ENCODE results near the gene BACH2.
"Not testable (repeated sequence)": the region's sequence is repeated elsewhere in the genome, so short reads cannot be mapped to it uniquely, and the experiment has no call there.

BACH2 gene

DNA sequence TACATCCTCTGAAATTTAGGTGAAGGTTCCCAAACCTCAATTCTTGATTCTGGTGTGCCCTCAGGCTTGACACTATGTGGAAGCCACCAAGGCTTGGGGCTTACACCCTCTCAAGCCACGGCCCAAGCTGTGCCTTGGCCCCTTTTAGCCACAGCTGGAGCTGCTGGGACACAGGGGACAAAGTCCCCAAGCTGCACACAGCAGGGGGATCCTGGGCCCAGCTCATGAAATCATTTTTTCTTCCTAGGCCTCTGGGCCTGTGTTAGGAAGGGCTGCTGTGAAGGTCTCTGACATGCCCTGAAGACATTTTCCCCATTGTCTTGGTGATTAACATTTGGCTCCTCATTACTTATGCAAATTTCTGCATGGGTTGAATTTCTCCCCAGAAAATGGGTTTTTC, 37.3 kb upstream of the BACH2 start:
- Histone ChIP-seq H3K79me1 (replicated peaks; ENCODE audit: low read length, poor library complexity, severe bottlenecking) (no peaks in the 10 kb centered on the region), H3K9me3 (ENCODE audit: control insufficient read depth, low read length) (no peaks in the 10 kb centered on the region), H3K27me3 (ENCODE audit: control insufficient read depth in 1 of 2, insufficient read depth in 1 of 2, low read length in 2 of 2) (no peaks in the 10 kb centered on the region), H3K4me3 (ENCODE audit: insufficient read depth in 1 of 2, low read depth in 1 of 2, low read length in 2 of 2) (no peak overlapping the region), H4K91ac (ENCODE audit: low read length) (no peak overlapping the region), H3K23ac (ENCODE audit: low read length in 2 of 2) (no peak overlapping the region), H3K4ac (ENCODE audit: low read depth in 1 of 2, low read length in 2 of 2) (no peak overlapping the region), H3K36me3 (ENCODE audit: control insufficient read depth in 1 of 2, insufficient read depth in 2 of 2, low read depth in 1 of 2, low read length in 2 of 2) (no peaks in the 10 kb centered on the region), H2BK5ac (ENCODE audit: low read depth, low read length, poor library complexity, severe bottlenecking) (no peak overlapping the region), H2AK5ac (ENCODE audit: low read length, severe bottlenecking) (no peak overlapping the region), H3K4me2 (ENCODE audit: low read length, poor library complexity, severe bottlenecking) (no peak overlapping the region), H2BK120ac (ENCODE audit: low read depth, low read length) (no peak overlapping the region), H3K18ac (ENCODE audit: low read depth in 1 of 2, low read length in 2 of 2) (no peak overlapping the region), H2AFZ (ENCODE audit: low read depth, low read length) (no peak overlapping the region), H3K27ac (ENCODE audit: low read length, poor library complexity, severe bottlenecking) (no peak overlapping the region), H2BK15ac (ENCODE audit: low read depth, poor library complexity, severe bottlenecking) (no peak overlapping the region), H4K8ac (ENCODE audit: low read length) (no peak overlapping the region), H3K14ac (ENCODE audit: low read length in 2 of 2) (no peak overlapping the region), H3K4me1 (ENCODE audit: control insufficient read depth, insufficient read depth, low read depth, low read length) (no peaks in the 10 kb centered on the region), H3K9ac (ENCODE audit: low read length) (no peak overlapping the region), H2BK12ac (ENCODE audit: low read length in 2 of 2) (no peak overlapping the region)
- WGBS = 33% methylated on average over 1 of the region's 1 CpG
- no peak for DNase-seq

- H3K4ac ChIP-seq (ENCODE audit: low read depth in 1 of 2, low read length in 2 of 2); H2BK5ac ChIP-seq (ENCODE audit: low read depth, low read length, poor library complexity, severe bottlenecking); H2BK12ac ChIP-seq (ENCODE audit: low read length in 2 of 2); H2AK5ac ChIP-seq (ENCODE audit: low read length, severe bottlenecking); DNase-seq; H2BK120ac ChIP-seq (ENCODE audit: low read depth, low read length); H2AFZ ChIP-seq (ENCODE audit: low read depth, low read length); H3K23ac ChIP-seq (ENCODE audit: low read length in 2 of 2); H3K9ac ChIP-seq (ENCODE audit: low read length); H2BK15ac ChIP-seq (ENCODE audit: low read depth, poor library complexity, severe bottlenecking); H4K91ac ChIP-seq (ENCODE audit: low read length); H3K79me1 ChIP-seq (replicated peaks; ENCODE audit: low read length, poor library complexity, severe bottlenecking); H3K18ac ChIP-seq (ENCODE audit: low read depth in 1 of 2, low read length in 2 of 2); H3K14ac ChIP-seq (ENCODE audit: low read length in 2 of 2); H3K36me3 ChIP-seq (ENCODE audit: control insufficient read depth in 1 of 2, insufficient read depth in 2 of 2, low read depth in 1 of 2, low read length in 2 of 2); H3K4me3 ChIP-seq (ENCODE audit: insufficient read depth in 1 of 2, low read depth in 1 of 2, low read length in 2 of 2); H3K9me3 ChIP-seq (ENCODE audit: control insufficient read depth, low read length); H3K27ac ChIP-seq (ENCODE audit: low read length, poor library complexity, severe bottlenecking); H3K27me3 ChIP-seq (ENCODE audit: control insufficient read depth in 1 of 2, insufficient read depth in 1 of 2, low read length in 2 of 2); H4K8ac ChIP-seq (ENCODE audit: low read length); H3K4me2 ChIP-seq (ENCODE audit: low read length, poor library complexity, severe bottlenecking); H3K4me1 ChIP-seq (ENCODE audit: control insufficient read depth, insufficient read depth, low read depth, low read length): not testable (repeated sequence)
- 69% methylated on average over 1 of the region's 2 CpGs for WGBS
Measured at GRCh38 chr6:90332978-90333543, 36.4 kb upstream of the BACH2 start.

DNA sequence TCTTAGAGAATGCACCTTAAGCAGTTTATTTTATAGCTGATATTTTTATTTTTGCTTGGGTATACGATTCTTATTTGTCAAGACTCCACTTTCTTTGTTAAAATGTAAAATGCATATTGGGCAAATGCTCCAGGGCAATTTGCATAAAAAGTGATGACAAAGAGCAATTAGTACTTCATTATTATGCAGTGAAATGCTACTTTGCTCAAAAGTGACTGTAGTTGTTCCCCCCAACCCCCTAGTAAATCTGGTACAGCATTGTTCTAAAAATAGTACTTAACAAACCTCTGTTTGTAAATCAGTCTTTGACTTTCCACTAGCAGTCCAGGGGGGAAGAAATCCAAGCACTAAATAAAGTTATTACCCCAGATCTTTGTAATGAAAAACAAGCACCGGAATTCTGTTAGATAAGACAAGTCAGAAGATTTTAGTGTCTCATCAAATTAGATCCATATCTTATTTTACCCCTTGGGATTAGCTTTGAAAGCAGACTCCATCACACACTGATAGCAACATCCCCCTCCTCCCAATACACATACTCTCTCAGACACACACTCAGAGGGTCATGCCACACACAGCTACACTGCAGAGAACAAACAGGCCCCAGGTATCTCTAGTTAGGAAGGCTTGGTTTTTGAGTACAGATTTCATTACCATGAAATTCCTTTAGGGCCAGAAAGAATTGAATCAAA, 32.9 kb upstream of the BACH2 start:
- Histone ChIP-seq H3K9ac (ENCODE audit: low read length) (no peak overlapping the region), H4K8ac (ENCODE audit: low read length) (no peak overlapping the region), H2BK5ac (ENCODE audit: low read depth, low read length, poor library complexity, severe bottlenecking) (no peak overlapping the region), H2BK120ac (ENCODE audit: low read depth, low read length) (no peak overlapping the region), H3K4me1 (ENCODE audit: control insufficient read depth, insufficient read depth, low read depth, low read length) (no peaks in the 10 kb centered on the region), H3K79me1 (replicated peaks; ENCODE audit: low read length, poor library complexity, severe bottlenecking) (no peaks in the 10 kb centered on the region), H3K4me2 (ENCODE audit: low read length, poor library complexity, severe bottlenecking) (no peak overlapping the region), H2AFZ (ENCODE audit: low read depth, low read length) (no peak overlapping the region), H3K27ac (ENCODE audit: low read length, poor library complexity, severe bottlenecking) (no peak overlapping the region), H2BK12ac (ENCODE audit: low read length in 2 of 2) (no peak overlapping the region), H3K36me3 (ENCODE audit: control insufficient read depth in 1 of 2, insufficient read depth in 2 of 2, low read depth in 1 of 2, low read length in 2 of 2) (no peaks in the 10 kb centered on the region), H3K4me3 (ENCODE audit: insufficient read depth in 1 of 2, low read depth in 1 of 2, low read length in 2 of 2) (no peak overlapping the region), H3K9me3 (ENCODE audit: control insufficient read depth, low read length) (no peaks in the 10 kb centered on the region), H3K14ac (ENCODE audit: low read length in 2 of 2) (no peak overlapping the region), H2AK5ac (ENCODE audit: low read length, severe bottlenecking) (no peak overlapping the region), H3K27me3 (ENCODE audit: control insufficient read depth in 1 of 2, insufficient read depth in 1 of 2, low read length in 2 of 2) (no peaks in the 10 kb centered on the region), H2BK15ac (ENCODE audit: low read depth, poor library complexity, severe bottlenecking) (no peak overlapping the region), H3K23ac (ENCODE audit: low read length in 2 of 2) (no peak overlapping the region), H3K18ac (ENCODE audit: low read depth in 1 of 2, low read length in 2 of 2) (no peak overlapping the region), H3K4ac (ENCODE audit: low read depth in 1 of 2, low read length in 2 of 2) (no peak overlapping the region), H4K91ac (ENCODE audit: low read length) (no peak overlapping the region)
- DNase-seq = no peak
- 71% methylated on average over 2 of the region's 2 CpGs for WGBS

- H3K27me3 ChIP-seq (ENCODE audit: control insufficient read depth in 1 of 2, insufficient read depth in 1 of 2, low read length in 2 of 2) = no peaks in the 10 kb centered on the region
- H3K4me3 ChIP-seq (ENCODE audit: insufficient read depth in 1 of 2, low read depth in 1 of 2, low read length in 2 of 2) = no peak overlapping the region
- no peaks in the 10 kb centered on the region for H3K79me1 ChIP-seq (replicated peaks; ENCODE audit: low read length, poor library complexity, severe bottlenecking)
- H2AFZ ChIP-seq (ENCODE audit: low read depth, low read length) = no peak overlapping the region
- no peak overlapping the region for H4K8ac ChIP-seq (ENCODE audit: low read length)
- H3K36me3 ChIP-seq (ENCODE audit: control insufficient read depth in 1 of 2, insufficient read depth in 2 of 2, low read depth in 1 of 2, low read length in 2 of 2) = no peaks in the 10 kb centered on the region
- no peak overlapping the region for H3K18ac ChIP-seq (ENCODE audit: low read depth in 1 of 2, low read length in 2 of 2)
- no peak overlapping the region for H2AK5ac ChIP-seq (ENCODE audit: low read length, severe bottlenecking)
- no peak overlapping the region for H2BK12ac ChIP-seq (ENCODE audit: low read length in 2 of 2)
- H3K27ac ChIP-seq (ENCODE audit: low read length, poor library complexity, severe bottlenecking) = no peak overlapping the region
- no peak overlapping the region for H2BK15ac ChIP-seq (ENCODE audit: low read depth, poor library complexity, severe bottlenecking)
- H3K23ac ChIP-seq (ENCODE audit: low read length in 2 of 2) = no peak overlapping the region
- no peak overlapping the region for H2BK5ac ChIP-seq (ENCODE audit: low read depth, low read length, poor library complexity, severe bottlenecking)
- no peaks in the 10 kb centered on the region for H3K9me3 ChIP-seq (ENCODE audit: control insufficient read depth, low read length)
- H3K14ac ChIP-seq (ENCODE audit: low read length in 2 of 2) = no peak overlapping the region
- no peak overlapping the region for H3K9ac ChIP-seq (ENCODE audit: low read length)
- WGBS = no CpG with 5 or more reads among the region's 1 CpG
- H4K91ac ChIP-seq (ENCODE audit: low read length) = no peak overlapping the region
- DNase-seq = peak; percentile 16
- H2BK120ac ChIP-seq (ENCODE audit: low read depth, low read length) = no peak overlapping the region
- no peak overlapping the region for H3K4ac ChIP-seq (ENCODE audit: low read depth in 1 of 2, low read length in 2 of 2)
- no peaks in the 10 kb centered on the region for H3K4me1 ChIP-seq (ENCODE audit: control insufficient read depth, insufficient read depth, low read depth, low read length)
- no peak overlapping the region for H3K4me2 ChIP-seq (ENCODE audit: low read length, poor library complexity, severe bottlenecking)
Measured at GRCh38 chr6:90328004-90328403, 31.4 kb upstream of the BACH2 start.
